Neural cell (in vitro differentiated cells): Measurements from ENCODE around the gene WIPF2. TPM values are rescaled to one million over a fixed set of nuclear protein-coding genes. Genes with fewer than 3 reads are reported as not detected.

Experiments used
- H2AFZ ChIP-seq: fragments of 200-600, 300-800 bp; sonication (generic), shearing (Covaris generic); 2 replicates; pipeline ENCODE4 v1.6.0; 2014; ENCODE audit warnings: low read depth, mild to moderate bottlenecking, antibody characterized with exemption, low read length, moderate library complexity
- H3F3A ChIP-seq: fragments of 200-600 bp; shearing (Covaris generic); 2 replicates; pipeline ENCODE4 v1.6.1; 2016; ENCODE audit warnings: mild to moderate bottlenecking, moderate library complexity, mixed read lengths, antibody characterized with exemption, low read length; ENCODE audit not compliant: insufficient read depth, poor library complexity, severe bottlenecking
- H3K27ac ChIP-seq: fragments of 200-600, 300-800 bp; sonication (generic), shearing (Covaris generic); 2 replicates; pipeline ENCODE4 v1.5.1; 2014; ENCODE audit warnings: mild to moderate bottlenecking, low read length, moderate library complexity
- H3K27me3 ChIP-seq: fragments of 300-800, 200-600 bp; sonication (generic), shearing (Covaris generic); 2 replicates; pipeline ENCODE4 v1.6.0; 2014; ENCODE audit warnings: mild to moderate bottlenecking, low read depth, low read length, moderate library complexity; ENCODE audit not compliant: insufficient read depth
- H3K36me3 ChIP-seq: fragments of 300-800, 200-600 bp; sonication (generic), shearing (Covaris generic); 2 replicates; pipeline ENCODE4 v1.5.1; 2014; ENCODE audit warnings: mild to moderate bottlenecking, antibody characterized with exemption, low read length, moderate library complexity; ENCODE audit not compliant: insufficient read depth
- H3K4me2 ChIP-seq: fragments of 300-800, 200-600 bp; sonication (generic), shearing (Covaris generic); 2 replicates; pipeline ENCODE4 v1.6.0; 2014; ENCODE audit warnings: mild to moderate bottlenecking, low read length
- H3K4me3 ChIP-seq: fragments of 300-800, 200-600 bp; sonication (generic), shearing (Covaris generic); 2 replicates; pipeline ENCODE4 v1.5.1; 2014; ENCODE audit warnings: mild to moderate bottlenecking, low read length, moderate library complexity
- H3K79me2 ChIP-seq: fragments of 200-600 bp; shearing (Covaris generic); replicated peaks from 2 replicates; pipeline ENCODE4 v1.6.0; 2014; ENCODE audit warnings: mild to moderate bottlenecking, low read length, moderate library complexity; ENCODE audit not compliant: insufficient read depth
- H3K9ac ChIP-seq: fragments of 300-800, 200-600 bp; sonication (generic), shearing (Covaris generic); 2 replicates; pipeline ENCODE4 v1.6.1; 2016; ENCODE audit warnings: mild to moderate bottlenecking, low read length, mixed read lengths
- H3K9me2 ChIP-seq: fragments of 200-600 bp; shearing (Covaris generic); 2 replicates; pipeline ENCODE4 v1.6.1; 2016; ENCODE audit warnings: mild to moderate bottlenecking, low read length, mixed read lengths; ENCODE audit not compliant: insufficient read depth
- H3K9me3 ChIP-seq: fragments of 200-600, 300-800 bp; sonication (generic), shearing (Covaris generic); 2 replicates; pipeline ENCODE4 v1.6.1; 2016; ENCODE audit warnings: mild to moderate bottlenecking, mixed run types, low read length, moderate library complexity, mixed read lengths
- H4K20me1 ChIP-seq: fragments of 200-600 bp; shearing (Covaris generic); 2 replicates; pipeline ENCODE4 v1.6.1; 2016; ENCODE audit warnings: mild to moderate bottlenecking, mixed run types; ENCODE audit not compliant: insufficient read depth
- CTCF ChIP-seq: fragments of 450-650 bp; IDR thresholded peaks from 2 replicates; pipeline ENCODE4 v1.5.1; 2014; ENCODE audit warnings: antibody characterized with exemption, mild to moderate bottlenecking, moderate library complexity; ENCODE audit not compliant: poor library complexity, severe bottlenecking
- EP300 ChIP-seq: fragments of 450-650 bp; conservative IDR thresholded peaks from 2 replicates; pipeline ENCODE4 v1.6.1; 2014; ENCODE audit warnings: antibody characterized with exemption, mild to moderate bottlenecking, moderate library complexity; ENCODE audit not compliant: poor library complexity, severe bottlenecking
- EZH2 ChIP-seq: fragments of 200-600, 300-800 bp; shearing (Covaris generic), sonication (generic); IDR thresholded peaks from 2 replicates; pipeline ENCODE4 v1.6.1; 2014; ENCODE audit warnings: antibody characterized with exemption, low read length, borderline replicate concordance, mild to moderate bottlenecking; ENCODE audit not compliant: insufficient read depth, poor library complexity, severe bottlenecking
- MXI1 ChIP-seq: fragments of 450-650 bp; conservative IDR thresholded peaks from 2 replicates; pipeline ENCODE4 v1.6.1; 2014; ENCODE audit warnings: antibody characterized with exemption, mild to moderate bottlenecking; ENCODE audit not compliant: poor library complexity, severe bottlenecking
- POLR2AphosphoS5 ChIP-seq: IDR thresholded peaks from 2 replicates; pipeline ENCODE4 v1.6.1; 2012
- RAD21 ChIP-seq: fragments of 450-650 bp; conservative IDR thresholded peaks from 2 replicates; pipeline ENCODE4 v1.6.1; 2014; ENCODE audit warnings: antibody characterized with exemption, mild to moderate bottlenecking, moderate library complexity
- REST ChIP-seq: IDR thresholded peaks from 2 replicates; pipeline ENCODE4 v1.6.1; 2012; ENCODE audit warnings: borderline replicate concordance
- SMC3 ChIP-seq: fragments of 450-650 bp; conservative IDR thresholded peaks from 2 replicates; pipeline ENCODE4 v1.6.1; 2014; ENCODE audit warnings: antibody characterized with exemption, mild to moderate bottlenecking, moderate library complexity; ENCODE audit not compliant: poor library complexity
- TAF1 ChIP-seq: IDR thresholded peaks from 2 replicates; pipeline ENCODE4 v1.6.1; 2012; ENCODE audit warnings: low read depth
- polyA plus RNA-seq: library from polyadenylated mRNA; depleted of rRNA; stranded (reverse); fragments of >200 nt; gene quantifications from 2 replicates; pipeline ENCODE4 v1.2.3, GENCODE V29; 2014

WIPF2 gene
- polyA plus RNA-seq, 1 donor from 2014 or later, result 11.5 TPM

GRCh38 chr17:40268141-40268712, 49.1 kb downstream of the WIPF2 start:
- H3K4me2 ChIP-seq, result no peak overlapping the region

GRCh38 chr17:40278414-40278813, 59.3 kb downstream of the WIPF2 start:
- H3K79me2 ChIP-seq, result no peaks in the 10 kb centered on the region
- H2AFZ ChIP-seq, result no peak overlapping the region
- H3K9me3 ChIP-seq, result no peaks in the 10 kb centered on the region
- no peak overlapping the region for H3K4me3 ChIP-seq
- H3F3A ChIP-seq, result no peaks in the 10 kb centered on the region
- no peaks in the 10 kb centered on the region for H4K20me1 ChIP-seq
- peaks cover 17% of the 10 kb centered on the region for H3K36me3 ChIP-seq
- no peaks in the 10 kb centered on the region for H3K9me2 ChIP-seq
- H3K27ac ChIP-seq, result no peak overlapping the region
- H3K9ac ChIP-seq, result no peak overlapping the region
- H3K27me3 ChIP-seq, result no peaks in the 10 kb centered on the region
- no peak overlapping the region for H3K4me2 ChIP-seq
- no peak for TF ChIP-seq CTCF
- TF ChIP-seq EZH2, result no peak
- TF ChIP-seq TAF1, result no peak
- TF ChIP-seq REST, result no peak
- TF ChIP-seq EP300, result no peak

More at GRCh38 chr17:40268141-40268712, 49.1 kb downstream of the WIPF2 start:
- Histone ChIP-seq H3K9ac (no peak overlapping the region), H2AFZ (no peak overlapping the region), H4K20me1 (no peaks in the 10 kb centered on the region), H3F3A (no peaks in the 10 kb centered on the region), H3K9me2 (no peaks in the 10 kb centered on the region), H3K27me3 (no peaks in the 10 kb centered on the region), H3K4me3 (no peak overlapping the region), H3K79me2 (no peaks in the 10 kb centered on the region), H3K36me3 (no peaks in the 10 kb centered on the region), H3K27ac (no peak overlapping the region), H3K9me3 (no peaks in the 10 kb centered on the region)
- TF ChIP-seq EZH2 (no peak), CTCF (no peak), SMC3 (no peak), POLR2AphosphoS5 (no peak), REST (no peak), MXI1 (no peak), EP300 (no peak), RAD21 (no peak), TAF1 (no peak)
